HepG2 (cell line): ENCODE measurements around the gene SUN5. TPM values are rescaled to one million over a fixed set of nuclear protein-coding genes. Genes with fewer than 3 reads are reported as not detected.

Experiments
- DDIT3 ChIP-seq: sonication (generic); formaldehyde crosslinking; IDR thresholded peaks from 2 replicates; pipeline ENCODE4 v1.4.0; 2020; ENCODE audit warnings: mild to moderate bottlenecking, missing genetic modification reagents
- ELF3 ChIP-seq: IDR thresholded peaks from 2 replicates; pipeline ENCODE4 v1.6.1; 2016; ENCODE audit warnings: missing genetic modification reagents, missing compliant biosample characterization
- JUND ChIP-seq: sonication (generic); formaldehyde crosslinking; IDR thresholded peaks from 2 replicates; pipeline ENCODE4 v1.8.0; 2022; ENCODE audit warnings: mild to moderate bottlenecking, missing genetic modification reagents
- KLF6 ChIP-seq: IDR thresholded peaks from 2 replicates; pipeline ENCODE4 v1.8.0; 2016; ENCODE audit warnings: missing biosample characterization, missing genetic modification reagents
- NFATC3 ChIP-seq: sonication (generic); formaldehyde crosslinking; IDR thresholded peaks from 2 replicates; pipeline ENCODE4 v1.5.1; 2020; ENCODE audit warnings: mild to moderate bottlenecking, missing genetic modification reagents
- NFE2 ChIP-seq: sonication (generic); formaldehyde crosslinking; IDR thresholded peaks from 2 replicates; pipeline ENCODE4 v1.4.0; 2020; ENCODE audit warnings: missing genetic modification reagents
- PAF1 ChIP-seq: IDR thresholded peaks from 2 replicates; pipeline ENCODE4 v1.6.1; 2016; ENCODE audit warnings: missing genetic modification reagents, missing compliant biosample characterization
- PHB2 ChIP-seq: fragments of 450-650 bp; IDR thresholded peaks from 2 replicates; pipeline ENCODE4 v1.6.1; 2018; ENCODE audit not compliant: partially characterized antibody
- RARA ChIP-seq: IDR thresholded peaks from 2 replicates; pipeline ENCODE4 v1.6.1; 2016; ENCODE audit warnings: missing genetic modification reagents, missing compliant biosample characterization
- SATB2 ChIP-seq: sonication (generic); formaldehyde crosslinking; IDR thresholded peaks from 2 replicates; pipeline ENCODE4 v1.5.0; 2020; ENCODE audit warnings: missing genetic modification reagents
- SOX13 ChIP-seq, 3 experiments: fragments of 450-650 bp in 1 of 3; sonication (generic) in 1 of 3; formaldehyde crosslinking in 1 of 3; IDR thresholded peaks in 2 of 3; conservative IDR thresholded peaks in 1 of 3; 2 replicates each; pipeline versions ENCODE4 v1.5.0 to v1.6.1; 2016 to 2020; ENCODE audit warnings: antibody characterized with exemption in 1 of 3, mild to moderate bottlenecking in 1 of 3, missing compliant biosample characterization in 1 of 3, missing genetic modification reagents in 1 of 3, moderate library complexity in 1 of 3
- THAP9 ChIP-seq: sonication (generic); formaldehyde crosslinking; IDR thresholded peaks from 2 replicates; pipeline ENCODE4; 2020; ENCODE audit warnings: missing genetic modification reagents, mild to moderate bottlenecking, borderline replicate concordance
- ZFYVE20 ChIP-seq: sonication (generic); formaldehyde crosslinking; IDR thresholded peaks from 2 replicates; pipeline ENCODE4 v1.8.0; 2023; ENCODE audit warnings: low read depth, mild to moderate bottlenecking, moderate library complexity, missing genetic modification reagents, borderline replicate concordance
- ZNF318 ChIP-seq: sonication (generic); formaldehyde crosslinking; IDR thresholded peaks from 2 replicates; pipeline ENCODE4 v1.4.0; 2020; ENCODE audit warnings: mild to moderate bottlenecking, missing genetic modification reagents
- ZNF484 ChIP-seq: sonication (generic); formaldehyde crosslinking; IDR thresholded peaks from 2 replicates; pipeline ENCODE4 v1.5.1; 2020; ENCODE audit warnings: mild to moderate bottlenecking, low read depth, missing genetic modification reagents, borderline replicate concordance
- ZNF615 ChIP-seq: sonication (generic); formaldehyde crosslinking; IDR thresholded peaks from 2 replicates; pipeline ENCODE4 v1.5.0; 2020; ENCODE audit warnings: mild to moderate bottlenecking, missing genetic modification reagents, borderline replicate concordance
- ZNF7 ChIP-seq: IDR thresholded peaks from 2 replicates; pipeline ENCODE4 v1.6.1; 2016; ENCODE audit warnings: missing biosample characterization, missing genetic modification reagents
- ZSCAN30 ChIP-seq: sonication (generic); formaldehyde crosslinking; IDR thresholded peaks from 2 replicates; pipeline ENCODE4 v1.5.0; 2020; ENCODE audit warnings: mild to moderate bottlenecking, missing genetic modification reagents
- polyA plus RNA-seq, 8 experiments: library from polyadenylated mRNA; depleted of rRNA in 3 of 8; stranded (reverse) in 7 of 8; unstranded in 1 of 8; fragments of >200 nt; fragmentation: Illumina TruSeq in 4 of 8; extraction: Trizol in 4 of 8; gene quantifications; 2 replicates each; pipeline versions ENCODE4 v1.2.1 to v1.2.3, GENCODE V29; 2011 to 2016; ENCODE audit warnings: low read depth in 4 of 8, missing spikeins in 1 of 8, mixed read lengths in 1 of 8; ENCODE audit not compliant: insufficient read depth in 1 of 8
- total RNA-seq, 5 experiments: library from RNA; depleted of rRNA; stranded (reverse); fragments of >200 nt; fragmentation: Illumina TruSeq; extraction: Trizol; gene quantifications; 2 replicates each; pipeline ENCODE4 v1.2.3, GENCODE V29; 2016; ENCODE audit warnings: low read depth in 1 of 5

The SUN5 gene
- total and polyA plus RNA-seq, 2 of the 13 experiments (the other 11 are each of a cell fraction or from before 2014, with no cell fraction given) = not detected

GRCh38 chr20:33008336-33009213, 4.3 kb upstream of the SUN5 start (continued):
- TF ChIP-seq ZNF318 (CRISPR knock-in tag) = no peak
- no peak for TF ChIP-seq NFATC3 (CRISPR knock-in tag)
- TF ChIP-seq JUND (CRISPR knock-in tag) = no peak
- TF ChIP-seq ZNF615 = no peak
- peak; percentile 0; the same call in 1 of the 2 replicates for TF ChIP-seq RARA (CRISPR knock-in tag)
- no peak for TF ChIP-seq PHB2
- no peak for TF ChIP-seq SOX13 (IDR thresholded peaks at IDR 0.05)
- peak in 1 of 2 experiments; percentile 45; a peak in 1 of 4 replicates for TF ChIP-seq SOX13 (CRISPR knock-in tag; conservative IDR thresholded peaks at IDR 0.05 in 1 of 2, IDR thresholded peaks at IDR 0.05 in 1 of 2)
- TF ChIP-seq ZFYVE20 (CRISPR knock-in tag) = 0 out of 2 replicates have a peak, but pooled peaks have one; percentile 81
- TF ChIP-seq ZNF484 = no peak
- TF ChIP-seq NFE2 = no peak
- no peak for TF ChIP-seq THAP9 (CRISPR knock-in tag)
- TF ChIP-seq ELF3 = no peak; the same call in 1 of the 2 replicates
- TF ChIP-seq DDIT3 (CRISPR knock-in tag) = no peak
- TF ChIP-seq SATB2 (CRISPR knock-in tag) = 0 out of 2 replicates have a peak, but pooled peaks have one; percentile 34
- no peak for TF ChIP-seq ZNF7 (CRISPR knock-in tag)
- TF ChIP-seq KLF6 (CRISPR knock-in tag) = no peak
- no peak for TF ChIP-seq ZSCAN30 (CRISPR knock-in tag)
- TF ChIP-seq PAF1 (CRISPR knock-in tag) = no peak
